T-helper 1 cell (primary cell): ENCODE measurements around the gene HBB.

Experiments used
- DNase-seq, 5 donors: peaks; one replicate each; pipeline ENCODE4 v3.0.0-alpha.2; 2012 to 2020

Gene HBB

DNA sequence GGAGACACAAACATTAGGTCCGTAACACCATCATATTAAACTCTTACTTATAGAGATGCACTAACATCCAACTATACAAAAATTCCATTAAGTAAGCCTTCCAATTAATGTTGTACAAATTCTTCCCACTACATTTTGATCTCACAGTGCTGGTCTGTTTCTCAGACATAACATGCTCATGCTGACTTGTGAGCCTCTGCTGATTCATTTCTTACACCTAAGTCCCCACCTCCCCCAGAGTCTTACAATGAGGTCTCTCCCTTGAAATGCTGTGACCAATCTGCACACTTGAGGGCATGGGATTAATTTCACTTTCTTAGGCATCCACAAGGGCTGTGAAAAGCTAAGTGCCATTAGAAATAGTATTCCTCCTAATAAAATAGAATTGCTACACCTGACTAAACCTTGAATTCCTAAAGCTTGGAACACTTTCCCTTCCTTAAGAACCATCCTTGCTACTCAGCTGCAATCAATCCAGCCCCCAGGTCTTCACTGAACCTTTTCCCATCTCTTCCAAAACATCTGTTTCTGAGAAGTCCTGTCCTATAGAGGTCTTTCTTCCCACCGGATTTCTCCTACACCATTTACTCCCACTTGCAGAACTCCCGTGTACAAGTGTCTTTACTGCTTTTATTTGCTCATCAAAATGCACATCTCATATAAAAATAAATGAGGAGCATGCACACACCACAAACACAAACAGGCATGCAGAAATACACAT, 20.8 kb upstream of the HBB start:
- no peak for DNase-seq

GRCh38 chr11:5246772-5247471, 20.1 kb upstream of the HBB start:
- no peak for DNase-seq

DNA sequence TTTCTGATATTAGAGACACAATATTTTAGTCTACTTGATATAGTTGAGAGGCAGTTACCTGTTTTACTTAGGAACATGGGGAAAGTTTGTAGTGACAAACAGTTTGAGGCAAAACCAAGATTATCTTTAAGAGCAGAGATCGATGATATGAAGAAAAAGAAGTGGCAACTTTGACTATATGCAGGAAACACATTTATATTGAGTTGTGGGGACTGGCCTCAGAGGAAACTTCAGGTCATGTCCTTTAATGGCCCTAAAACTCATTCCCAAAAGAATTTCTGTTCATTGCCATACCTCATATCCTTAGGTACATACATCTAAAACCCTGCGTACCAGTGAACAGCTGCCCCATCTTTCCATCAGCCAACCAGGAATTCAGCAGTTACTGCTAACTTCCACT, 18.3 kb upstream of the HBB start:
- DNase-seq: no peak

- no peak for DNase-seq
Measured at GRCh38 chr11:5243816-5244180, 16.9 kb upstream of the HBB start.

GRCh38 chr11:5242933-5243815, 16.3 kb upstream of the HBB start:
- no peak for DNase-seq

- no peak for DNase-seq
Measured at GRCh38 chr11:5242208-5242607, 15.3 kb upstream of the HBB start.

- DNase-seq: no peak
Measured at GRCh38 chr11:5241458-5241857, 14.6 kb upstream of the HBB start.

DNA sequence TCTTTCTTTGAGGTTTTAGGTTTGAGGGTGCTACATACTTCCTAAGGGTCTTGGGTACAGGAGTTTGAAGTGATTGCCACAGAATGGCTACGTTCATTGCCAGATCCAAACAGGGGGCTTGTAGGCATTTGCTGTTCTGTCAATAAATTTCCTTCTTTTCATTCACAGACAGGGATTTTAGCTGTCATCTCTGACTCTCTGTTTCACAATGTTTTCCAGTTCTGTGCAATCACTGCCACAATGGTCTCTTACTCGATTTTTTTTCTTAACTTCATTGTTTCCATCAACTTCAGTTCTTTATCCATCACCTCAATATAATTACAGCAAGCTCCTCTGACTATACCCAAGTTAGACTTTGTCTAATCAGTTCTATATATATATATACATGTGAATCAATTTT, 13.6 kb upstream of the HBB start:
- DNase-seq: no peak

DNA sequence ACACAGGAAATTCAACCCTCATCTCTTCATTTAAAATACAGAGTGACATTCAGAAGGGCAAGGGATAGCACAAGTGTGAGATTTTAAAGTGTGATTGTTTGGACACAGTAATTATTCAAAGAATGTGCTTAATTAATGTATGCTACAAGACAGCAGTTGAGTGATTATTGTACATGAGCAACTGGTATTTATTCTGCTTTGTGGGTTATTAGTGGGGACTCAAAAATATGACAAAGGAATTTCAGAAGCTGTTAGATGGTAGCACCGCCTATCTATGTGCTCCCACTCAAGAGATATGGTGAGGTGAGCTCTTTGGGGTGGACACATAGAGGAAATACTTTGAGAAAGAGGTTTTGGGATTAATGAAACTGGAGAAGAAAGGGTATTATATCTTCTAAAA, 13.2 kb upstream of the HBB start:
- no peak for DNase-seq

- no peak for DNase-seq
Measured at GRCh38 chr11:5239046-5239445, 12.2 kb upstream of the HBB start.

- no peak for DNase-seq
Measured at GRCh38 chr11:5238486-5238885, 11.6 kb upstream of the HBB start.

DNA sequence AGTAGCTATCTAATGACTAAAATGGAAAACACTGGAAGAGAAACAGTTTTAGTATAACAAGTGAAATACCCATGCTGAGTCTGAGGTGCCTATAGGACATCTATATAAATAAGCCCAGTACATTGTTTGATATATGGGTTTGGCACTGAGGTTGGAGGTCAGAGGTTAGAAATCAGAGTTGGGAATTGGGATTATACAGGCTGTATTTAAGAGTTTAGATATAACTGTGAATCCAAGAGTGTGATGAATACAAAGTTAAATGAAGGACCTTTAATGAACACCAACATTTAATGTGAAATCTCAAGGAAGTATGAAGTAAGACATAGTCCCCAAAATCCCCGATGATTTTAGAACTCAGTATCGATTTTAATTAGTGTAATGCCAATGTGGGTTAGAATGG, 10.5 kb upstream of the HBB start:
- no peak for DNase-seq

- no peak for DNase-seq
Measured at GRCh38 chr11:5235364-5236095, 8.7 kb upstream of the HBB start.

- peak in 1 of 5 donors; percentile 0 for DNase-seq
Measured at GRCh38 chr11:5234381-5234834, 7.5 kb upstream of the HBB start, which contains the start of gene HBD. TSS of gene HBD (minus strand) at chr11:5234483. CDS start at chr11:5234433, 50 bp downstream.

GRCh38 chr11:5233307-5233706, 6.4 kb upstream of the HBB start:
- DNase-seq: no peak

- DNase-seq: no peak
Measured at GRCh38 chr11:5232821-5233220, 6.0 kb upstream of the HBB start.

DNA sequence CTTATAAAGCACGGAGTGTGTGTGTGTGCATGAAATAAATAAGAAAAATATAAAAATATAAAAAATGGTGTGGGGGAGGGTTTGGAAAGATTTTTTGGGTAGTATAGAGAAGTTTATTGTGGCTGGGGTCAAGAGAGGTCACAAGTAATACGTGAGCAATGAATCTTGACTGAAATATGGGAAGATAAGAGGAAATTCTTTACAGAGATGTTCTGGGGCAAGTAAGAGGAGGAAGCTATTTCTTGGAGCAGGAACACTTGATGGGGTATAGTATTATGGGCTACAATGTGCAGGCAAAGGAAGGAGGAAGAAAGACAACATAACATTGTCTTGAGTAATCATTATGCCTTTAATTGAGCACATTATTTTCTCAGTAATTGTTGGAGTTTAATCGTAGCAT, 5.3 kb upstream of the HBB start:
- no peak for DNase-seq

- DNase-seq: no peak
Measured at GRCh38 chr11:5231111-5231510, 4.2 kb upstream of the HBB start.

GRCh38 chr11:5230266-5230665, 3.4 kb upstream of the HBB start:
- DNase-seq: no peak

DNA sequence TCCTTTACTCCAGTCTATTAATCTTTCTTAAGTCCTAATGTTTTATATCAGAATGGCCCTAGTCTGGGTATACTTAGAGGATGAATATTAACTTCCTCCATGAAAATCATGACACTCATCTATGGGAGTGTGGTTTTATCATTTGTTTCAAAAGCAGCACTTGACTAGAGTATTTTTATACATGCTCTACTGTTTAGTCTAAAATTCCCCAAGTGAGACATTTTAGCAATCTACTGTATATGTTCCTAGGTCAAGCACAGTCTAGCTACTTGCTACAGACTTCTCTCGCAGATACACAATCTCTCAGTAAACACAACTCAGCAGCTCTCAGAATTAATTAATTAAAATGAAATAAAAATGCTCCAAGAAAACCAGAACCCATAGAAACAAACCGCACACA, 2.9 kb upstream of the HBB start:
- DNase-seq: no peak

DNA sequence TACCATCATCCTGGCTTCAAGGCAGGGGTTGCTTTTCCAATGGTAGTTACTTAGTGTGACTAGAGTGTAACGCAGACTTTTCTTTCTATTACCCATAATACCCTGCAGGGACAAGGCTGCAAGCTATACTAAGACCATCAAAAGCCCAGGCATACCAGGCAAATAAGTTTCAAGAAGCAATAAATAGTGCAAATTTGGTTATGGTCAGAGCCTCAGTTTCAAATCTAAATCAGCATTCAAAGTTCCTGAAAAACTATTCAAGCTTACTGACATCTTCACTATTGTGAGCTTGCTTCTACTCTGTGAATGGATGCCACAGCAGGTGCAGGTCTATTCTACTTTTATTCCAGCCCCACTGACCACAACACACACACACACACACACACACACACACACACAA, 2.5 kb upstream of the HBB start:
- DNase-seq: no peak

DNA sequence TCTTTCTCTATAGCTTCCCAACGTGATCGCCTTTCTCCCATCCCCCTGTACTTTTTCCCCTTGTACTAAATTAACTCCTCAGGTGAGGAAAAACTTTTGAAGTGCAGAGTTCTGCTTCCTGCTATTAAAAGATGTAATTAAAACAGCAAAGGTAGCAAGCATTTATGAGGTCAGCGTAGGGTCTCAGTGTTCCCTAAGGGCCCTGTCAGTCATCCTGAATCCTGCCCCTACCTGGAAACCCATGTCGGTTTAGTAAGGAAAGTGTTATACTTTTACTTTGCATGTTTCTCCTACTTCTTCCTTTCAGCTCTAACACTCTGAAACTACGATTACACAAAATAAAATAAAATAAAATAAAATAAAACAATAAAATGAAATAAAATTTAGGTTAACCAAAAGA, 1.3 kb upstream of the HBB start:
- no peak for DNase-seq

DNA sequence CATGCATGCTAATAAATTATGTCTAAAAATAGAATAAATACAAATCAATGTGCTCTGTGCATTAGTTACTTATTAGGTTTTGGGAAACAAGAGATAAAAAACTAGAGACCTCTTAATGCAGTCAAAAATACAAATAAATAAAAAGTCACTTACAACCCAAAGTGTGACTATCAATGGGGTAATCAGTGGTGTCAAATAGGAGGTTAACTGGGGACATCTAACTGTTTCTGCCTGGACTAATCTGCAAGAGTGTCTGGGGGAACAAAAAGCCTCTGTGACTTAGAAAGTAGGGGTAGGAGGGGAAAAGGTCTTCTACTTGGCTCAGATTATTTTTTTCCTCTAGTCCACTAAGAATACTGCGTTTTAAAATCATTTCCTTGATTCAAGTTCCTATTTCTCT, 810 bp upstream of the HBB start:
- no peak for DNase-seq
